ENCODE data around the gene CXorf38. TPM values are rescaled to one million over a fixed set of nuclear protein-coding genes. Genes with fewer than 3 reads are reported as not detected.

Gene CXorf38
- total and polyA plus RNA-seq, 2 experiments from 2014 or later = 6.5 to 8.8 TPM

- TF ChIP-seq, protein P1, sequence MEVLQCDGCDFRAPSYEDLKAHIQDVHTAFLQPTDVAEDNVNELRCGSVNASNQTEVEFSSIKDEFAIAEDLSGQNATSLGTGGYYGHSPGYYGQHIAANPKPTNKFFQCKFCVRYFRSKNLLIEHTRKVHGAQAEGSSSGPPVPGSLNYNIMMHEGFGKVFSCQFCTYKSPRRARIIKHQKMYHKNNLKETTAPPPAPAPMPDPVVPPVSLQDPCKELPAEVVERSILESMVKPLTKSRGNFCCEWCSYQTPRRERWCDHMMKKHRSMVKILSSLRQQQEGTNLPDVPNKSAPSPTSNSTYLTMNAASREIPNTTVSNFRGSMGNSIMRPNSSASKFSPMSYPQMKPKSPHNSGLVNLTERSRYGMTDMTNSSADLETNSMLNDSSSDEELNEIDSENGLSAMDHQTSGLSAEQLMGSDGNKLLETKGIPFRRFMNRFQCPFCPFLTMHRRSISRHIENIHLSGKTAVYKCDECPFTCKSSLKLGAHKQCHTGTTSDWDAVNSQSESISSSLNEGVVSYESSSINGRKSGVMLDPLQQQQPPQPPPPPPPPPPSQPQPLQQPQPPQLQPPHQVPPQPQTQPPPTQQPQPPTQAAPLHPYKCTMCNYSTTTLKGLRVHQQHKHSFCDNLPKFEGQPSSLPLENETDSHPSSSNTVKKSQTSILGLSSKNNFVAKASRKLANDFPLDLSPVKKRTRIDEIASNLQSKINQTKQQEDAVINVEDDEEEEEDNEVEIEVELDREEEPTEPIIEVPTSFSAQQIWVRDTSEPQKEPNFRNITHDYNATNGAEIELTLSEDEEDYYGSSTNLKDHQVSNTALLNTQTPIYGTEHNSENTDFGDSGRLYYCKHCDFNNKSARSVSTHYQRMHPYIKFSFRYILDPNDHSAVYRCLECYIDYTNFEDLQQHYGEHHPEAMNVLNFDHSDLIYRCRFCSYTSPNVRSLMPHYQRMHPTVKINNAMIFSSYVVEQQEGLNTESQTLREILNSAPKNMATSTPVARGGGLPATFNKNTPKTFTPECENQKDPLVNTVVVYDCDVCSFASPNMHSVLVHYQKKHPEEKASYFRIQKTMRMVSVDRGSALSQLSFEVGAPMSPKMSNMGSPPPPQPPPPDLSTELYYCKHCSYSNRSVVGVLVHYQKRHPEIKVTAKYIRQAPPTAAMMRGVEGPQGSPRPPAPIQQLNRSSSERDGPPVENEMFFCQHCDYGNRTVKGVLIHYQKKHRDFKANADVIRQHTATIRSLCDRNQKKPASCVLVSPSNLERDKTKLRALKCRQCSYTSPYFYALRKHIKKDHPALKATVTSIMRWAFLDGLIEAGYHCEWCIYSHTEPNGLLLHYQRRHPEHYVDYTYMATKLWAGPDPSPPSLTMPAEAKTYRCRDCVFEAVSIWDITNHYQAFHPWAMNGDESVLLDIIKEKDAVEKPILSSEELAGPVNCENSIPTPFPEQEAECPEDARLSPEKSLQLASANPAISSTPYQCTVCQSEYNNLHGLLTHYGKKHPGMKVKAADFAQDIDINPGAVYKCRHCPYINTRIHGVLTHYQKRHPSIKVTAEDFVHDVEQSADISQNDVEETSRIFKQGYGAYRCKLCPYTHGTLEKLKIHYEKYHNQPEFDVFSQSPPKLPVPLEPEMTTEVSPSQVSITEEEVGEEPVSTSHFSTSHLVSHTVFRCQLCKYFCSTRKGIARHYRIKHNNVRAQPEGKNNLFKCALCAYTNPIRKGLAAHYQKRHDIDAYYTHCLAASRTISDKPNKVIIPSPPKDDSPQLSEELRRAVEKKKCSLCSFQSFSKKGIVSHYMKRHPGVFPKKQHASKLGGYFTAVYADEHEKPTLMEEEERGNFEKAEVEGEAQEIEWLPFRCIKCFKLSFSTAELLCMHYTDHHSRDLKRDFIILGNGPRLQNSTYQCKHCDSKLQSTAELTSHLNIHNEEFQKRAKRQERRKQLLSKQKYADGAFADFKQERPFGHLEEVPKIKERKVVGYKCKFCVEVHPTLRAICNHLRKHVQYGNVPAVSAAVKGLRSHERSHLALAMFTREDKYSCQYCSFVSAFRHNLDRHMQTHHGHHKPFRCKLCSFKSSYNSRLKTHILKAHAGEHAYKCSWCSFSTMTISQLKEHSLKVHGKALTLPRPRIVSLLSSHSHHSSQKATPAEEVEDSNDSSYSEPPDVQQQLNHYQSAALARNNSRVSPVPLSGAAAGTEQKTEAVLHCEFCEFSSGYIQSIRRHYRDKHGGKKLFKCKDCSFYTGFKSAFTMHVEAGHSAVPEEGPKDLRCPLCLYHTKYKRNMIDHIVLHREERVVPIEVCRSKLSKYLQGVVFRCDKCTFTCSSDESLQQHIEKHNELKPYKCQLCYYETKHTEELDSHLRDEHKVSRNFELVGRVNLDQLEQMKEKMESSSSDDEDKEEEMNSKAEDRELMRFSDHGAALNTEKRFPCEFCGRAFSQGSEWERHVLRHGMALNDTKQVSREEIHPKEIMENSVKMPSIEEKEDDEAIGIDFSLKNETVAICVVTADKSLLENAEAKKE (CRISPR knock-in tag; IDR thresholded peaks at IDR 0.05) = no peak
These were observed 47.4 kb upstream of the CXorf38 start (continued) for GRCh38 chrX:40694802-40695201.

DNA sequence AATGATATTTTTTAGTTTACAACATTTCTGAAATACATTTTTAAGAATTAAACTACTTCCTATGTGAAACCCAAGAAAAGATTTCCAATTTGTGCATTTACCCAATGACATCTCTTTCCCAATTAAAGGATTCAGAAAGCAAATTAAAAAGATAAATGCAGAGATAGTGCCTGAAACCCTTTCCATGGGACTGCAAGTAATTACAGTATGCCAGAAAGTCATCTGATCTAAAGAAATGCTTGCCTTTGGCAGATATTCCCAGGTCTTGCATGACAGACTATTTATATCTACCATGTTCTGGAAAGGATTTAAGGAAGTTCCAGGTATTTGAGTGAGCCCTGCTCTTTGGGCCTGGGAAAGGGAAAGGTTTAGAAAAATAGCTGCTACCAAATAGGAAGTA is 41.6 kb upstream of the CXorf38 start:
- no peaks in the 10 kb centered on the region for H3K9me2 ChIP-seq (ENCODE audit: insufficient read depth)
- H2AFZ ChIP-seq = no peak overlapping the region
- no peak overlapping the region for H3K4me2 ChIP-seq
- H3K4me3 Mint-ChIP-seq = no peak overlapping the region
- H3K27me3 ChIP-seq (ENCODE audit: insufficient read depth) = no peaks in the 10 kb centered on the region
- peaks cover 5% of the 10 kb centered on the region; the same call in 1 of the 2 replicates for H4K20me1 ChIP-seq (replicated peaks; ENCODE audit: insufficient read depth)
- H3K79me2 ChIP-seq (replicated peaks; ENCODE audit: insufficient read depth) = 0 out of 2 replicates have a peak, but pooled peaks cover 7% of the 10 kb centered on the region
- ATAC-seq (no peak), DNase-seq (ENCODE audit: low spot score) (no peak)
- peaks cover 2% of the 10 kb centered on the region for H3K27me3 Mint-ChIP-seq (ENCODE audit: insufficient read depth, low read depth, poor library complexity)
- no peak overlapping the region for H3K27ac Mint-ChIP-seq
- H3F3A ChIP-seq (replicated peaks; ENCODE audit: low read depth) = no peaks in the 10 kb centered on the region
- H3K4me1 ChIP-seq (ENCODE audit: insufficient read depth) = no peaks in the 10 kb centered on the region
- no peak overlapping the region for H3K4me3 ChIP-seq
- H3K27ac ChIP-seq (ENCODE audit: low read depth) = no peak overlapping the region
- H3K9me3 Mint-ChIP-seq = no peaks in the 10 kb centered on the region
- H3K36me3 ChIP-seq (ENCODE audit: insufficient read depth) = peaks cover 27% of the 10 kb centered on the region
- H3K36me3 Mint-ChIP-seq (ENCODE audit: low read depth) = peaks cover 72% of the 10 kb centered on the region
- peaks cover 3% of the 10 kb centered on the region; the same call in 2 of the 3 replicates for H3K4me1 Mint-ChIP-seq
- TF ChIP-seq EZH2 (IDR thresholded peaks at IDR 0.05; ENCODE audit: low read depth, unreplicated experiment) (no peak), NANOG (IDR thresholded peaks at IDR 0.05; ENCODE audit: borderline replicate concordance) (no peak), CREB1 (CRISPR knock-in tag; IDR thresholded peaks at IDR 0.05; ENCODE audit: low read depth) (no peak), STAT1 (IDR thresholded peaks at IDR 0.05; ENCODE audit: unreplicated experiment) (no peak), POLR2AphosphoS5 (IDR thresholded peaks at IDR 0.05; ENCODE audit: low read depth) (no peak), JUNB (IDR thresholded peaks at IDR 0.05; ENCODE audit: unreplicated experiment) (no peak)
- TF ChIP-seq, protein P2, sequence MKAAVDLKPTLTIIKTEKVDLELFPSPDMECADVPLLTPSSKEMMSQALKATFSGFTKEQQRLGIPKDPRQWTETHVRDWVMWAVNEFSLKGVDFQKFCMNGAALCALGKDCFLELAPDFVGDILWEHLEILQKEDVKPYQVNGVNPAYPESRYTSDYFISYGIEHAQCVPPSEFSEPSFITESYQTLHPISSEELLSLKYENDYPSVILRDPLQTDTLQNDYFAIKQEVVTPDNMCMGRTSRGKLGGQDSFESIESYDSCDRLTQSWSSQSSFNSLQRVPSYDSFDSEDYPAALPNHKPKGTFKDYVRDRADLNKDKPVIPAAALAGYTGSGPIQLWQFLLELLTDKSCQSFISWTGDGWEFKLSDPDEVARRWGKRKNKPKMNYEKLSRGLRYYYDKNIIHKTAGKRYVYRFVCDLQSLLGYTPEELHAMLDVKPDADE (IDR thresholded peaks at IDR 0.05) = no peak
- TF ChIP-seq, protein P1 (CRISPR knock-in tag; IDR thresholded peaks at IDR 0.05) = no peak

All from GM23338 (cell line).